Stimulated activated CD4-positive, alpha-beta T cell treated with anti-CD3 and anti-CD28 coated beads, Interleukin-2, amount 100 ng/mL, for 48 hours (primary cell): ENCODE measurements around the gene USP6NL.

ENCODE experiments used
- DNase-seq, 2 donors: peaks; one replicate each; pipeline ENCODE4 v3.0.0-alpha.2; 2020

Gene USP6NL

DNA sequence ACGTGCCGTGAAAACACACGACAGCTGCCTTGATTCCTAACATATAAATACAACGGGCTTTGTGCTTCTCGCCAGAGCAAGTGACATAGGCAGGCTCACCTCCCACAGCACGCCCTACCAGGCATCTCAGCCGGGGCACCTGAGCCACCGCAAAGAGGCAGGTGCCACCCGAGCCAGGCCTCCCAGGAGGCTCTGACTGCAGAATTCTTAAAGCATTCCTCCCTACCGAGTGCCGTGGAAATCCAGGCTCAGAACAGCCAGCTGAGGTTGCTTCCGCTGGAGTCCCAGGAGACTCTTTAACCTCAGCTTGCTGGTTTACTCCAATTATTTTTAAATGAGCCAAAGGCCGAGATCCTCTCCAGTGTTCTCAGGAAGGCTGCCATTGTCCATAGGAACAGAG, 206.5 kb downstream of the USP6NL start:
- DNase-seq = no peak
